GM18499 (cell line): ENCODE measurements around the gene CARMIL3.

Experiments
- ATAC-seq: cut with Tn5 transposase; IDR thresholded peaks from one replicate; pipeline ENCODE4 v1.9.1; 2021; ENCODE audit warnings: moderate number of reproducible peaks; ENCODE audit not compliant: insufficient read depth, unreplicated experiment

CARMIL3 gene

GRCh38 chr14:24060443-24060842, 8.6 kb downstream of the CARMIL3 start:
- ATAC-seq = no peak

GRCh38 chr14:24060984-24061913, 9.4 kb downstream of the CARMIL3 start:
- ATAC-seq = no peak

- ATAC-seq = no peak
Observed at GRCh38 chr14:24062216-24062980, 10.6 kb downstream of the CARMIL3 start.

GRCh38 chr14:24063263-24063836, 11.5 kb downstream of the CARMIL3 start:
- ATAC-seq = no peak

GRCh38 chr14:24064091-24064795, 12.4 kb downstream of the CARMIL3 start:
- no peak for ATAC-seq

- ATAC-seq = no peak
Observed at GRCh38 chr14:24064856-24065255, 13.0 kb downstream of the CARMIL3 start.

- ATAC-seq = no peak
Observed at GRCh38 chr14:24065408-24065807, 13.6 kb downstream of the CARMIL3 start.

GRCh38 chr14:24066496-24067132, 14.8 kb downstream of the CARMIL3 start:
- no peak for ATAC-seq

GRCh38 chr14:24067133-24068082, 15.6 kb downstream of the CARMIL3 start:
- no peak for ATAC-seq

- ATAC-seq = no peak
Observed at GRCh38 chr14:24068711-24069410, 17.1 kb downstream of the CARMIL3 start.

- no peak for ATAC-seq
Observed at GRCh38 chr14:24069411-24069735, 17.6 kb downstream of the CARMIL3 start.

GRCh38 chr14:24070285-24071143, 18.7 kb downstream of the CARMIL3 start:
- ATAC-seq = no peak

GRCh38 chr14:24071144-24071697, 19.4 kb downstream of the CARMIL3 start, which contains the start of gene CPNE6:
CPNE6 (plus strand) TSS chr14:24071562; CDS start chr14:24072937, 1,375 bp downstream.
- ATAC-seq = no peak

- ATAC-seq = no peak
Observed at GRCh38 chr14:24071836-24072430, 20.1 kb downstream of the CARMIL3 start.

GRCh38 chr14:24072436-24072835, 20.6 kb downstream of the CARMIL3 start:
- ATAC-seq = no peak
